Neutrophil (primary cell): ENCODE measurements around the gene KLHL29.

Experiments used
- H3K27ac ChIP-seq: fragments of 200-600 bp; sonication (generic); 2 replicates; pipeline ENCODE4 v1.5.1; 2016; ENCODE audit warnings: mild to moderate bottlenecking, moderate library complexity
- H3K27me3 ChIP-seq: fragments of 200-600 bp; sonication (generic); 2 replicates; pipeline ENCODE4 v1.6.0; 2016; ENCODE audit warnings: mild to moderate bottlenecking
- H3K36me3 ChIP-seq: fragments of 200-600 bp; sonication (generic); 2 replicates; pipeline ENCODE4 v1.5.1; 2017
- H3K4me1 ChIP-seq, 2 experiments: fragments of 200-600 bp in 1 of 2; sonication (generic) in 1 of 2; 1 replicate in 1 of 2; 2 replicates in 1 of 2; pipeline versions ENCODE4 v1.5.1 to v1.6.1; 2013 to 2016; ENCODE audit warnings: low read depth in 1 of 2, low read length in 1 of 2, mild to moderate bottlenecking in 1 of 2, moderate library complexity in 1 of 2; ENCODE audit not compliant: control insufficient read depth in 1 of 2, insufficient read depth in 1 of 2
- H3K4me3 ChIP-seq, 2 experiments: fragments of 200-600 bp in 1 of 2; sonication (generic) in 1 of 2; 1 replicate in 1 of 2; 2 replicates in 1 of 2; pipeline ENCODE4 v1.5.1; 2013 to 2016; ENCODE audit warnings: low read depth in 1 of 2, low read length in 1 of 2, mild to moderate bottlenecking in 1 of 2, moderate library complexity in 1 of 2
- H3K9me3 ChIP-seq: fragments of 200-600 bp; sonication (generic); 2 replicates; pipeline ENCODE4 v1.5.1; 2016
- CTCF ChIP-seq: fragments of 200-600 bp; sonication (generic); IDR thresholded peaks from 2 replicates; pipeline ENCODE4 v1.5.1; 2016; ENCODE audit warnings: antibody characterized with exemption

The KLHL29 gene

DNA sequence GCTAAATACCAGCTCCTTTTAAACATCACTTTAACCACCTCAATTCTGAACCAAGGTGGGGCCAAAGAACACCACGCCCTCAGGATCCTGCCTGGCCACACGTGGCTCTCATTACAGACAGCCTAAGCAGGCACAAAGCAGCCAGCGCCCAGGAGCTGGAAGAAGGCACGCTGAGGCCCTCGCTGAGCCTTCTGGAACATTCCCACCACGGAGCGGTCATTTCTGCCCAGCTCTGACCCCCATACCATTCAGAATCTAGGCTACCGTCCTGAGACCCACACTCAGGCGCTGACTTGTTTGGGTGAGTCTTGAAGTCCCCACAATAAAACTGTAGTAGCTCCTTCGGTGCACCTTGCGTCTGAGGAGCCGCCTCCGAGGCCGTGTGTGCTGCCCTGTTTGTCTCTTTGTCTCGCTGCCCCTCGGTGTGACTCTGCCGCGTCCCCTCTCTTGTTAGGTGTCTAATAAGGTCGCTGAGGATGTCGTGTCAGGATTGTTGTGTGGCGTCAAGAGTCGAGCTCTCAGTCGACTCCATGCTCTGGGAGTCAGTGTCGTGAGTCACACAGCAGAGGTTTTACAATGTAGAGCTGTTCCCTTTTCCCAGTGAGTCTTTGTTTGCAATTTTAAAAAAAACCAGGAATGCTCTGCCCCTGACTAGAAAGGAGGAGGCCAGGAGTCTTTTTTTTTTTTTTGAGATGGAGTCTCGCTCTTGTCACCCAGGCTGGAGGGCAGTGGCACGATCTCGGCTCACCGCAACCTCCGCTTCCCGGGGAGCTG is 242.4 kb downstream of the KLHL29 start:
- Histone ChIP-seq H3K9me3 (no peaks in the 10 kb centered on the region), H3K27ac (no peak overlapping the region), H3K36me3 (no peaks in the 10 kb centered on the region), H3K4me3 (no peak overlapping the region), H3K4me1 (no peaks in the 10 kb centered on the region), H3K27me3 (no peaks in the 10 kb centered on the region)
- TF ChIP-seq CTCF: no peak

DNA sequence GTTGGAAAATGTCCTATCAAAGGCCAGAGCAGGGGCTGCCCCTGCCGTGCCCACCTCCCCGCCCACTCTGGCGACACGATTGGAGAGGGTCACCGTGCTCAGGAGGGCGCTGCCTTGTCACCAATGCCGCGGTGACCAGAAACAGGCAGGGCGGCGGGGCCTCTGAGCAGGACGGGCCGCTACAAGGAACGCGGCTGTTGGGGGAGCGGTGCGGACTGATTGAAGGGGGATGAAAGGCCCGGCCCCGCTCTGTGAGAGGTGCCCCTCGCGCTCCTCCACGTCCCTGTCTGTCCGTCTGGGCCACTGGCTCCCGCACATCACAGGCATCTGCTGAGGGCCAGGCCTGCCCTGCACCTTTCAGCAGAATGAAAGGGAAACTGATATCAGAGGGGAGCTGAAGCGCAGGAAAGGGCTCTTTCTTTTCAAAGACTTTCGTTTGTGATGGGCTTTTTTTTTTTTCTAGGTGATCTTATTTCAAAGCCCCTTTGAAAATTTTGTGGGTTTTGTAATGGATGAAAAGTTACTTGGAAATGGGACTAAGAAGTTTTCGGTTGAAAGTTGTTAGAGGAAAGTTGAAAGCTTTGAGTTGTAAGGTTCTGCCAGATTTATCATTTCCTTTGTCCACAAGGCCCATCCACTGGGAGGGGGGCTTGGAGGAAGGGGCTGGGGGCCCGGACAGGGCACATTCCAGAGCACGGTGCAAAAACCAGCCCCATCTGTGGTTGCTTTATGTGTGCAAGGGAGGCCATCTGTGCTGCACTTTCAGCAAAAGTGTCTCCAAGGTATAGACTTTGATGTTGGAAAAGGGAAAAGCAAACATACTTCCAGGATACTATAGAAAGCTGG is 244.2 kb downstream of the KLHL29 start:
- Histone ChIP-seq H3K27me3 (no peaks in the 10 kb centered on the region), H3K36me3 (no peaks in the 10 kb centered on the region), H3K27ac (no peak overlapping the region), H3K4me1 (no peaks in the 10 kb centered on the region), H3K9me3 (no peaks in the 10 kb centered on the region), H3K4me3 (no peak overlapping the region)
- TF ChIP-seq CTCF: no peak

- no peak for TF ChIP-seq CTCF
- H3K36me3 ChIP-seq: no peaks in the 10 kb centered on the region
Observed at GRCh38 chr2:23629772-23630480, 244.9 kb downstream of the KLHL29 start.

GRCh38 chr2:23630961-23631360 is 246.0 kb downstream of the KLHL29 start:
- no peaks in the 10 kb centered on the region for H3K36me3 ChIP-seq
- H3K27ac ChIP-seq: no peak overlapping the region
- H3K27me3 ChIP-seq: no peaks in the 10 kb centered on the region
- no peaks in the 10 kb centered on the region for H3K9me3 ChIP-seq
- no peak overlapping the region for H3K4me3 ChIP-seq
- no peaks in the 10 kb centered on the region for H3K4me1 ChIP-seq
- TF ChIP-seq CTCF: no peak

More at GRCh38 chr2:23629772-23630480, 244.9 kb downstream of the KLHL29 start:
- H3K4me1 ChIP-seq: no peaks in the 10 kb centered on the region
- H3K4me3 ChIP-seq: no peak overlapping the region
- H3K27ac ChIP-seq: no peak overlapping the region
- H3K27me3 ChIP-seq: no peaks in the 10 kb centered on the region
- no peaks in the 10 kb centered on the region for H3K9me3 ChIP-seq

DNA sequence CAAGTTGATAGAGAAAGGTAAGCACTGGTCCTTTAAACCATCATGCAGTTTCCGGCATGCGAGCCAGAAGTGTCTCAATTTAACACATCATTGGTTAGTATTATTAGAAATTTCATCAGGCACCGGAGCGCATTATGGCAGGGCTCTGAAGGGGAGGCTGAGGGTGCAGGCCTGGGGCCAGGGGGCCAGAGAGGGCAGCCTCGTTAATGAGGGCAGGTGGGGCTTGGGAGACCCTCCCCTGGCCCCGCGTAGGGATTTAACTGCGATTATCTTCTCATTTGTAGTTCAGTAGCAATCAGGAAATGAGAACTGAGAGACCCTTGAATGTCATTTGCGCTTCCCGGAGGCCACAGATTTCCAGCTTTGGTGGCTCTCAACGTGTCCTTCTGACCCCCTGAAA is 246.4 kb downstream of the KLHL29 start:
- H3K36me3 ChIP-seq: no peaks in the 10 kb centered on the region
- H3K4me1 ChIP-seq: no peaks in the 10 kb centered on the region
- no peak overlapping the region for H3K27ac ChIP-seq
- H3K4me3 ChIP-seq: no peak overlapping the region
- no peaks in the 10 kb centered on the region for H3K27me3 ChIP-seq
- H3K9me3 ChIP-seq: no peaks in the 10 kb centered on the region
- TF ChIP-seq CTCF: no peak
